HG02798 (cell line): ENCODE measurements around the gene KLHL28.
"Not testable (repeated sequence)": the region's sequence is repeated elsewhere in the genome, so short reads cannot be mapped to it uniquely, and the experiment has no call there.

Experiments used
- ATAC-seq: cut with Tn5 transposase; IDR thresholded peaks from one replicate; pipeline ENCODE4 v1.9.1; 2021; ENCODE audit warnings: mild to moderate bottlenecking; ENCODE audit not compliant: unreplicated experiment, poor library complexity

KLHL28 gene

GRCh38 chr14:44897845-44898151 lies 63.9 kb downstream of the KLHL28 start:
- ATAC-seq = no peak

GRCh38 chr14:44897041-44897844 lies 64.5 kb downstream of the KLHL28 start:
- peak; percentile 96 for ATAC-seq

GRCh38 chr14:44896275-44897040 lies 65.3 kb downstream of the KLHL28 start:
- peak; percentile 0 for ATAC-seq

- ATAC-seq = no peak
Observed at GRCh38 chr14:44895716-44896115, 66.0 kb downstream of the KLHL28 start.

GRCh38 chr14:44893535-44893934 lies 68.2 kb downstream of the KLHL28 start:
- ATAC-seq = no peak

- not testable (repeated sequence) for ATAC-seq
Observed at GRCh38 chr14:44891726-44892372, 69.9 kb downstream of the KLHL28 start.

GRCh38 chr14:44889595-44890471 lies 71.9 kb downstream of the KLHL28 start:
- ATAC-seq = no peak

- ATAC-seq = no peak
Observed at GRCh38 chr14:44887596-44887955, 74.2 kb downstream of the KLHL28 start.

- no peak for ATAC-seq
Observed at GRCh38 chr14:44886860-44887595, 74.7 kb downstream of the KLHL28 start.

- ATAC-seq = no peak
Observed at GRCh38 chr14:44880791-44881190, 81.0 kb downstream of the KLHL28 start.
